ENCODE measurements around the gene GABARAP. TPM values are rescaled to one million over a fixed set of nuclear protein-coding genes. Genes with fewer than 3 reads are reported as not detected.

GABARAP gene
- total RNA-seq, 1 donor from 2014 or later = 444 TPM

- intact Hi-C loops (cut with DNase I) = no loop called here
- no peak for ATAC-seq
- DNase-seq (ENCODE audit: missing footprints) = no peak
Measured at GRCh38 chr17:7195971-7196370, 46.3 kb downstream of the GABARAP start.

GRCh38 chr17:7192271-7192937 lies 49.8 kb downstream of the GABARAP start:
- ATAC-seq (no peak), DNase-seq (ENCODE audit: missing footprints) (no peak)
- intact Hi-C loops (cut with DNase I) = no loop called here

- intact Hi-C loops (cut with DNase I) = no loop called here
- ATAC-seq = peak; percentile 65
- no peak for DNase-seq (ENCODE audit: missing footprints)
Measured at GRCh38 chr17:7191571-7192270, 50.5 kb downstream of the GABARAP start.

GRCh38 chr17:7191069-7191468 lies 51.2 kb downstream of the GABARAP start:
- no peak for DNase-seq (ENCODE audit: missing footprints)
- ATAC-seq = no peak
- intact Hi-C loops (cut with DNase I) = no loop called here

DNA sequence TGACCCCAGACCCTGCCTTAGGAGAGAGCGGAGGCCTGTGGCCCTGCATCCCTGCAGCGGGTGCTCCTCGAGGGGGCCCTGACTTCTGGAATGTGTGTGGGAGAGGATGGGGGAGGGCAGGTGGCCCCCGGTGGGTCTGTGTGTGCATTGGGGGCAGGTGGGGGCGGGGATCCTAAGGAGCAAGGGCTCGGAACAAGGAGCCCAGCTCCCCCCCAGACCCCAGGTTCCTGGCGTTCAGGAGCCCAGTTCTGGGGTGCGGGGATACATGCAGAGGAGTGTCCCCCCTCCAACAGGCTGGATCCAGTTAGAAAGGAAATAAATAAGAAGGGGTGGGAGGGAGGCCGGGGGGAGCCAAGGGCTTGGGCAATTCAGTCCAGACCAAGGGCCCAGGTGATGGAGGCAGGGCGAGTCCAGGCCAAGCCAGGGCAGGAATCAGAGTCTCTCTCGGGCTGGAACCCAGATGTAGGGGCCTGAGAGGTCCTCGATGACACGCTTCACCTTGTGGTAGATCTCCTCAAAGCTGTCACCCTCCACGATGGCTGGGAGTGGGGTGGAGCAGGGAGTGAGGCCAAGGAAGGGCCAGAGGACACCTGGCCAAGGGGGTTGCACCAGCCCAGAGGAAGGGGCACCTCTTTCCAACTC lies 51.9 kb downstream of the GABARAP start:
- no peak for ATAC-seq
- no peak for DNase-seq (ENCODE audit: missing footprints)
- intact Hi-C loops (cut with DNase I) = no loop called here

Small RNA genes within 50 kb of the gene (microRNA-seq; reads per million reads assigned to microRNA genes)
- 809 reads per million, percentile 82 among the genes with 10 or more reads in this experiment for gene MIR324

Other genes starting within 250 kb of the GABARAP start
- gene ALOX12, start 246.4 kb downstream of the GABARAP start, total RNA-seq = 0.11 TPM
- 177 TPM for gene RNASEK, start 229.8 kb downstream of the GABARAP start, total RNA-seq
- 14.0 TPM for gene BCL6B, start 219.4 kb downstream of the GABARAP start, total RNA-seq
- gene SLC16A13, start 206.4 kb downstream of the GABARAP start, total RNA-seq = 1.8 TPM
- 0.78 TPM for gene SLC16A11, start 198.4 kb downstream of the GABARAP start, total RNA-seq
- gene CLEC10A, start 162.2 kb downstream of the GABARAP start, total RNA-seq = 5.4 TPM
- 0.46 TPM for gene ASGR2, start 127.6 kb downstream of the GABARAP start, total RNA-seq
- 0.43 TPM for gene ASGR1, start 63.1 kb downstream of the GABARAP start, total RNA-seq
- 20.6 TPM for gene DLG4, start 22.6 kb downstream of the GABARAP start, total RNA-seq
- gene ACADVL, start 22.5 kb downstream of the GABARAP start, total RNA-seq = 2,192 TPM
- gene DVL2, start 7.9 kb downstream of the GABARAP start, total RNA-seq = 20.0 TPM
- 23.3 TPM for gene PHF23, start 3.0 kb downstream of the GABARAP start, total RNA-seq
- gene CTDNEP1, start 9.3 kb upstream of the GABARAP start, total RNA-seq = 114 TPM
- gene ELP5, start 9.8 kb upstream of the GABARAP start, total RNA-seq = 72.7 TPM
- 1.2 TPM for gene CLDN7, start 20.0 kb upstream of the GABARAP start, total RNA-seq
- 119 TPM for gene SLC2A4, start 39.3 kb upstream of the GABARAP start, total RNA-seq
- gene YBX2, start 52.2 kb upstream of the GABARAP start, total RNA-seq = 0.81 TPM
- 326 TPM for gene EIF5A, start 65.2 kb upstream of the GABARAP start, total RNA-seq
- gene GPS2, start 72.9 kb upstream of the GABARAP start, total RNA-seq = 70.3 TPM
- 30.8 TPM for gene NEURL4, start 86.9 kb upstream of the GABARAP start, total RNA-seq
- gene ACAP1, start 94.1 kb upstream of the GABARAP start, total RNA-seq = 14.0 TPM
- 4.7 TPM for gene KCTD11, start 109.7 kb upstream of the GABARAP start, total RNA-seq
- gene TMEM95, start 112.7 kb upstream of the GABARAP start, total RNA-seq = not detected
- 2.6 TPM for gene TNK1, start 138.6 kb upstream of the GABARAP start, total RNA-seq
- 18.4 TPM for gene PLSCR3, start 152.1 kb upstream of the GABARAP start, total RNA-seq
- gene TMEM256, start 161.6 kb upstream of the GABARAP start, total RNA-seq = 64.0 TPM
- gene NLGN2, start 165.4 kb upstream of the GABARAP start, total RNA-seq = 7.0 TPM
- not detected for gene SPEM1, start 177.9 kb upstream of the GABARAP start, total RNA-seq
- gene SPEM2, start 183.2 kb upstream of the GABARAP start, total RNA-seq = not detected
- not detected for gene SPEM3, start 186.4 kb upstream of the GABARAP start, total RNA-seq
- 2.7 TPM for gene TMEM102, start 193.0 kb upstream of the GABARAP start, total RNA-seq
- gene FGF11, start 197.1 kb upstream of the GABARAP start, total RNA-seq = 11.7 TPM
- 11.8 TPM for gene CHRNB1, start 202.6 kb upstream of the GABARAP start, total RNA-seq
- gene ZBTB4, start 237.2 kb upstream of the GABARAP start, total RNA-seq = 62.1 TPM
- not detected for gene SLC35G6, start 239.0 kb upstream of the GABARAP start, total RNA-seq
- 36.4 TPM for gene POLR2A, start 241.9 kb upstream of the GABARAP start, total RNA-seq

All from Right ventricle myocardium inferior (tissue), 1 donor.